ENCODE results near the gene PERCC1. TPM values are rescaled to one million over a fixed set of nuclear protein-coding genes. Genes with fewer than 3 reads are reported as not detected.

The PERCC1 gene
- total and polyA plus RNA-seq, 9 of the 15 experiments (the other 6 are each of a cell fraction or from before 2014, with no cell fraction given): not detected

DNA sequence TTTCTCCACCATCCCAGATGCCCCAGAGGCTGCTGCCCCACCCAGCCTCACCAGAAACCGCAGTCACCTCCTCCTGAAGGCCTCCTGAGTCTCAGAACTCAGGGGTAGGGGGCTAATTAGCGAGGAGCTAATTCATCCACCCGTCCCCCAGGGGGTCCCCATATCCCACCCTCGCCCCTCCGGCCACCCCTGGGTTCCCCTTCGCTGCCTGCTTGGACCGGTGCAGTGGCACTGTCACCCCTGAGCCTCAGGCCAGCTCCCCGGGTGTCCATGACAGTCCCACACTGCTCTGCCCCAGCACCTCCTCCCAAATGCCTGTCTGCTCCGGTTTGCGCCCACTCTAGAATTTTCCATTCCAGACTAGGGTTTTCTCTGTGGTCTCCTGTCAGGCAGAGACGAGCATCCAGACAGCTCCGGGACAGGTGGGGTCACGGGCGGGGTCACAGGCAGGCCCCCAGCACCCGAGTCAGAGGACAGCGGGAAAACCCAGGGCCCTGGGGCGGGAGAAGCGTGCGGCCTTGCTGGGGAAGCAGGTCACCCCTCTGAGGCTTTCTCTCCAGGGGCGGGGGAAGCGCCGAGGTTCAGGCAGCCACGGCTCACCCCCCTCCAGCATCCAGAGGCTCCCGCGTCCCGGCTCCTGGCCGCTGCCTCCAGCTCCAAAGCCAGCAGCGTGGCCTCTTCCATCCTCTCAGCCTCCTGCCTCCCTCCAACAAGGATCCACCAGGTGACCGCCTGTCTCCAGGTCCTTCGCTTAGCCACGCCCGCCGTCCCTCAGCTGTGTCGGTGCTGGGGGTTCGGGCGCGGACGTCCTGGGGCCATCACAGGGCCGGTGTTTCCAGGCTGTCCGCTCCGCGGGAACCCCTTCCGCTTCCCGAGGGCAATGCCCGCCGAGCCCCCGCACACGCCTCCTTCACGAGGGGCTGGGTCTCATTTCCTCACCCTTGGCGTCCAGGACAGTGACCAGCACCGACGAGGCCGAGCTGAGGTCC, 3.1 kb upstream of the PERCC1 start:
- no TSS peak for BruUV-seq (replicated peaks)
- H3K9ac ChIP-seq (ENCODE audit: insufficient read depth in 1 of 2, low read depth in 2 of 2, low read length in 2 of 2): peak overlapping the region in 1 of 2 experiments; percentile 78; a peak in 2 of 4 replicates
- no peaks in the 10 kb centered on the region for H3K36me3 ChIP-seq (ENCODE audit: control insufficient read depth, insufficient read depth, low read length)
- intact Hi-C loops (cut with micrococcal nuclease): no loop called here
- ChIA-PET POLR2A (interaction anchor here (0.7 to 1.5 kb wide), 2 partner anchors 7 to 966 kb away, joined by 3 to 6 read pairs; partner anchors contain the start of gene UQCC4), CTCF (ENCODE audit: low intra/inter-chr PET ratio) (no interaction called here)
- H3K4me2 ChIP-seq (ENCODE audit: insufficient read depth, low read length): no peak overlapping the region
- H2AFZ ChIP-seq (ENCODE audit: low read depth, low read length): peak overlapping the region; percentile 78; the same call in 1 of the 2 replicates
- TF ChIP-seq, protein P1, sequence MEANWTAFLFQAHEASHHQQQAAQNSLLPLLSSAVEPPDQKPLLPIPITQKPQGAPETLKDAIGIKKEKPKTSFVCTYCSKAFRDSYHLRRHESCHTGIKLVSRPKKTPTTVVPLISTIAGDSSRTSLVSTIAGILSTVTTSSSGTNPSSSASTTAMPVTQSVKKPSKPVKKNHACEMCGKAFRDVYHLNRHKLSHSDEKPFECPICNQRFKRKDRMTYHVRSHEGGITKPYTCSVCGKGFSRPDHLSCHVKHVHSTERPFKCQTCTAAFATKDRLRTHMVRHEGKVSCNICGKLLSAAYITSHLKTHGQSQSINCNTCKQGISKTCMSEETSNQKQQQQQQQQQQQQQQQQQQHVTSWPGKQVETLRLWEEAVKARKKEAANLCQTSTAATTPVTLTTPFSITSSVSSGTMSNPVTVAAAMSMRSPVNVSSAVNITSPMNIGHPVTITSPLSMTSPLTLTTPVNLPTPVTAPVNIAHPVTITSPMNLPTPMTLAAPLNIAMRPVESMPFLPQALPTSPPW (CRISPR knock-in tag; IDR thresholded peaks at IDR 0.05): 0 out of 2 replicates have a peak, but pooled peaks have one; percentile 1
- no peak for TF ChIP-seq POLR2A (conservative IDR thresholded peaks at IDR 0.05)
- H3K4me1 ChIP-seq (replicated peaks in 1 of 2; ENCODE audit: control insufficient read depth in 2 of 2, insufficient read depth in 2 of 2, low read length in 2 of 2): peaks cover 0 to 73% of the 10 kb centered on the region in 2 experiments; a peak in 2 of 5 replicates
- H3K4me3 ChIP-seq: no peak overlapping the region
- no peak overlapping the region for H3K27ac ChIP-seq (ENCODE audit: extremely low read depth, low read depth, low read length)
- no peak for FAIRE-seq
- no peaks in the 10 kb centered on the region for H3K79me2 ChIP-seq (ENCODE audit: control insufficient read depth, insufficient read depth, low read length)
- no peaks in the 10 kb centered on the region for H3K9me1 ChIP-seq (ENCODE audit: control insufficient read depth, insufficient read depth, low read length)
- peaks cover 1% of the 10 kb centered on the region; the same call in 1 of the 2 replicates for H3K9me3 ChIP-seq (replicated peaks; ENCODE audit: control insufficient read depth, insufficient read depth, low read depth, low read length)
- WGBS (ENCODE audit: insufficient coverage, low coverage, missing lambda C conversion rate): 85% methylated on average over 29 of the region's 53 CpGs
- in situ Hi-C loops (cut with MboI): no loop called here
- H4K20me1 ChIP-seq (replicated peaks; ENCODE audit: control insufficient read depth, insufficient read depth, low read length): no peaks in the 10 kb centered on the region
- peaks cover 0 to 8% of the 10 kb centered on the region in 2 experiments; a peak in 2 of 5 replicates for H3K27me3 ChIP-seq (ENCODE audit: control insufficient read depth in 2 of 2, insufficient read depth in 2 of 2, low read length in 2 of 2)
- DNase-seq (ENCODE audit: extremely low read depth in 1 of 4, low spot score in 3 of 4): no peak
- ATAC-seq: no peak

All from K562 (cell line).